Astrocyte of the cerebellum (primary cell): ENCODE measurements around the gene BCORL1.
A peak's percentile ranks its signal among the peaks of the same experiment; 100 is the strongest.

Experiments
- DNase-seq: peaks from one replicate; pipeline ENCODE4 v3.0.0-alpha.2; 2011; ENCODE audit warnings: low read depth
- H3K4me3 ChIP-seq: 2 replicates; pipeline ENCODE4 v1.5.1; 2011; ENCODE audit warnings: mild to moderate bottlenecking, low read depth, low read length, moderate library complexity
- in situ Hi-C: cut with HindIII; loops from 2 replicates; pipeline ENCODE4 v1.10.0; 2017; ENCODE audit warnings: low sequenced_read_pairs
- TF ChIP-seq, protein P1 (sequence below): IDR thresholded peaks from 2 replicates; pipeline ENCODE4 v1.5.1; 2012; ENCODE audit warnings: low read length, low read depth, moderate library complexity, mild to moderate bottlenecking; ENCODE audit errors: missing control alignments

BCORL1 gene

GRCh38 chrX:130075777-130076176 is 93.3 kb downstream of the BCORL1 start:
- no peak overlapping the region for H3K4me3 ChIP-seq
- no peak for DNase-seq
- in situ Hi-C loops, result no loop called here
- TF ChIP-seq, protein P1, sequence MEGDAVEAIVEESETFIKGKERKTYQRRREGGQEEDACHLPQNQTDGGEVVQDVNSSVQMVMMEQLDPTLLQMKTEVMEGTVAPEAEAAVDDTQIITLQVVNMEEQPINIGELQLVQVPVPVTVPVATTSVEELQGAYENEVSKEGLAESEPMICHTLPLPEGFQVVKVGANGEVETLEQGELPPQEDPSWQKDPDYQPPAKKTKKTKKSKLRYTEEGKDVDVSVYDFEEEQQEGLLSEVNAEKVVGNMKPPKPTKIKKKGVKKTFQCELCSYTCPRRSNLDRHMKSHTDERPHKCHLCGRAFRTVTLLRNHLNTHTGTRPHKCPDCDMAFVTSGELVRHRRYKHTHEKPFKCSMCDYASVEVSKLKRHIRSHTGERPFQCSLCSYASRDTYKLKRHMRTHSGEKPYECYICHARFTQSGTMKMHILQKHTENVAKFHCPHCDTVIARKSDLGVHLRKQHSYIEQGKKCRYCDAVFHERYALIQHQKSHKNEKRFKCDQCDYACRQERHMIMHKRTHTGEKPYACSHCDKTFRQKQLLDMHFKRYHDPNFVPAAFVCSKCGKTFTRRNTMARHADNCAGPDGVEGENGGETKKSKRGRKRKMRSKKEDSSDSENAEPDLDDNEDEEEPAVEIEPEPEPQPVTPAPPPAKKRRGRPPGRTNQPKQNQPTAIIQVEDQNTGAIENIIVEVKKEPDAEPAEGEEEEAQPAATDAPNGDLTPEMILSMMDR, result no peak

GRCh38 chrX:130079824-130080406 is 97.5 kb downstream of the BCORL1 start:
- TF ChIP-seq, protein P1, result peak; percentile 69

DNA sequence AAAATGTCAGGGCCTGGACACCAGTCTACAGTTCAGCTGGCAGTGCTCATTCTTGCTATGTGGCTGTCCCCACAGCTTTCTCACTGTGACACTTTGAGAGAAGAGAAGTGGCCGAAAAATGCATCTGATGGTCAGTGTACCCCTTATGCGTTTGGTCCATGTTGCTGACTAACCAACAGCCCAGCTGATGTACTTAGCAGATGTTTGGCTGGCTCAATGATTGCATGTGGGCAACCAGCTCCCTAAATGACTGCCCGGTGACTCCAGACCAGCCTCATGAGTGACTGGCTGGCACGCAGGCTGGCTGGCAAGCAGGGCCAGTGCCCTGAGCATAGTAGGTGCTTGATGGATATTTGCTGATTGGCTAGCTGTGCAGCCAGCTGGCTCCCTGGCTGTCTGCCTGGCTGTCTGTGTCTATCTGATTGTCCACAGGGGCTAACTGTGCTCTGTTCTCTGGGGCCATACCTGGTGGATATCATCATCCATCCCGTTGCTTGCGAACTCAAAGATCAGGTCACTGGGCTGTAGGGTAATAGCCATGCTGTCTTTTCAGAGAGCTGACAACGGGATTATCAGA is 98.4 kb downstream of the BCORL1 start:
- H3K4me3 ChIP-seq, result no peak overlapping the region
- TF ChIP-seq, protein P1, result no peak
- in situ Hi-C loops, result no loop called here
- no peak for DNase-seq

More at GRCh38 chrX:130079824-130080406, 97.5 kb downstream of the BCORL1 start:
- DNase-seq, result peak; percentile 49
- in situ Hi-C loops, result no loop called here
- H3K4me3 ChIP-seq, result no peak overlapping the region

GRCh38 chrX:130081421-130082045 is 99.1 kb downstream of the BCORL1 start:
- no peak overlapping the region for H3K4me3 ChIP-seq
- in situ Hi-C loops, result no loop called here
- DNase-seq, result no peak

DNA sequence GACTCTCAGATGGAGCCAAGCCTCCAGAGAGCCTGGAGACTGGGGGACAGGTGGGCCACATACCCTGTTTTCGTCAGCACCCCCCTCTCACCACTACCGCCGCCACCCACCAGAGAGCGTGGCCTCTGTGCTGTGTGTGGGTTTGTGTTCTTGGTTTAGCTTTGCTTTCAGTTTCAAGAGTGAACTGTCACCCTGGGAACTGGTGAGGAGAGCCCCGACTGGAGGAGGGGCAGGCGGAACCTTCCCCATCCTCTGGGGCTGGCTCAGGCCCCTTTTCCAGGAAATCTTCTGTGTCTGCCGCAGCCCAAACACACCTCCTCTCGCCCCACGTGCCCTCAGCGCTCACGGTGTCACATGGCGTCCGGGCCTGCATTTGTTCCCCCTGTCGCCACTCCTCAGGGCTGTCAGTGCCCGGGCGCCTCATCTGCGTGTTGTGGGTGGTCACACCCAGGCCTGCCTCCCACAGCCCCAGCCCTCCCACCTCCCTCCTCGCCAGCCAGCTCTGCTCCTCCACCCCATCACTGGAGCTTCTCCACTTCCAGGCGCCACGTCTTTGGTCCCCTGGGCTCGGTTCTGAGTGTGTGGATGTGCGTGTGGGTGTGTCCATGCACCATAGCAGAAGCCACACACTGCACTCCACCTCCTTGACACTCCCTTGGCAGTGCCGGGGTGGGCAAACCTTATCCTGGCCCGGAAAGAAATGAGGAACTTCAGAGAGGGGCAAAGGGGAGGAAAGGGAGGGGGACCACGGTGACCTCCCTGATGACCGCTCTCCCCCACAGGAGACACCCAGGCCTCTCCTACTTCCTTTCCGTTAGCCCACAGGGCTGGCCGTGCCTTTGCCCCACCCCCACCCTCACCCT is 100.0 kb downstream of the BCORL1 start:
- TF ChIP-seq, protein P1, result no peak
- H3K4me3 ChIP-seq, result no peak overlapping the region
- DNase-seq, result no peak
- in situ Hi-C loops, result no loop called here

More at GRCh38 chrX:130081421-130082045, 99.1 kb downstream of the BCORL1 start:
- TF ChIP-seq, protein P1, result no peak

DNA sequence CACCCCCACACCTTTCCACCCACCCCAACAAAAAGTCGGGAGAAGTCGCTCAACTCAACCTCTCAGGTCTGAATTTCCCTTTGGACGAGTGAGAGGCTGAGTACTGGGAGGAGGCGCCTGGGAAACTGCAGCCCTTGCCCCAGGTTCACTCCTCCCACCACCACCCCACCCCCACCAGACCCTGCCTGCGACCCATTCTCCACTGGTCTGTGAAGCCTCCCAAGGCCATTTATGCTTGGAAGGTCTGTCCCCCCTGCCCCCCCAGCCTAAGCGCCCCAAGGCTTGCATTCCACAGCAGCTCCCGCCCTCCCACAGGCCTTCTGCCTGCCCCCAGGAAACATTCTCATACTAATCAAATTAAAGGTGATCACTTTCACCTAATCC is 100.7 kb downstream of the BCORL1 start:
- in situ Hi-C loops, result no loop called here
- H3K4me3 ChIP-seq, result no peak overlapping the region
- no peak for DNase-seq
- TF ChIP-seq, protein P1, result no peak
